Stimulated activated CD4-positive, alpha-beta T cell treated with anti-CD3 and anti-CD28 coated beads, Interleukin-12 subunit alpha, Interleukin-12 subunit beta, amount 100 ng/mL, for 4 hours (primary cell): ENCODE results near the gene PDE6A.

Source experiments
- DNase-seq: peaks from one replicate; pipeline ENCODE4 v3.0.0-alpha.2; 2020

The PDE6A gene

GRCh38 chr5:149808264-149808982 is 136.2 kb downstream of the PDE6A start:
- DNase-seq = no peak
